Epithelial cell of proximal tubule (primary cell): ENCODE measurements around the gene PPP1R14C. TPM values are rescaled to one million over a fixed set of nuclear protein-coding genes. Genes with fewer than 3 reads are reported as not detected.

Source experiments
- DNase-seq: peaks from one replicate; pipeline ENCODE4 v3.0.0-alpha.2; 2011; ENCODE audit warnings: low read depth
- H3K4me3 ChIP-seq: 2 replicates; pipeline ENCODE4 v1.5.1; 2011; ENCODE audit warnings: low read depth, mild to moderate bottlenecking, low read length
- total RNA-seq: library from RNA; depleted of rRNA; stranded (reverse); fragments of >200 nt; gene quantifications from 2 replicates; pipeline ENCODE4 v1.2.3, GENCODE V29; 2015
- TF ChIP-seq, protein P1 (sequence below): conservative IDR thresholded peaks from 2 replicates; pipeline ENCODE4 v1.5.1; 2012; ENCODE audit warnings: low read depth, mild to moderate bottlenecking, low read length

PPP1R14C gene
- total RNA-seq, 1 donor from 2014 or later, result 27.0 TPM

GRCh38 chr6:150261997-150262697 lies 119.3 kb downstream of the PPP1R14C start:
- H3K4me3 ChIP-seq, result no peak overlapping the region
- TF ChIP-seq, protein P1, sequence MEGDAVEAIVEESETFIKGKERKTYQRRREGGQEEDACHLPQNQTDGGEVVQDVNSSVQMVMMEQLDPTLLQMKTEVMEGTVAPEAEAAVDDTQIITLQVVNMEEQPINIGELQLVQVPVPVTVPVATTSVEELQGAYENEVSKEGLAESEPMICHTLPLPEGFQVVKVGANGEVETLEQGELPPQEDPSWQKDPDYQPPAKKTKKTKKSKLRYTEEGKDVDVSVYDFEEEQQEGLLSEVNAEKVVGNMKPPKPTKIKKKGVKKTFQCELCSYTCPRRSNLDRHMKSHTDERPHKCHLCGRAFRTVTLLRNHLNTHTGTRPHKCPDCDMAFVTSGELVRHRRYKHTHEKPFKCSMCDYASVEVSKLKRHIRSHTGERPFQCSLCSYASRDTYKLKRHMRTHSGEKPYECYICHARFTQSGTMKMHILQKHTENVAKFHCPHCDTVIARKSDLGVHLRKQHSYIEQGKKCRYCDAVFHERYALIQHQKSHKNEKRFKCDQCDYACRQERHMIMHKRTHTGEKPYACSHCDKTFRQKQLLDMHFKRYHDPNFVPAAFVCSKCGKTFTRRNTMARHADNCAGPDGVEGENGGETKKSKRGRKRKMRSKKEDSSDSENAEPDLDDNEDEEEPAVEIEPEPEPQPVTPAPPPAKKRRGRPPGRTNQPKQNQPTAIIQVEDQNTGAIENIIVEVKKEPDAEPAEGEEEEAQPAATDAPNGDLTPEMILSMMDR, result no peak
- no peak for DNase-seq

- DNase-seq, result no peak
- TF ChIP-seq, protein P1, result no peak
These were observed 121.0 kb downstream of the PPP1R14C start for GRCh38 chr6:150263765-150264404.

DNA sequence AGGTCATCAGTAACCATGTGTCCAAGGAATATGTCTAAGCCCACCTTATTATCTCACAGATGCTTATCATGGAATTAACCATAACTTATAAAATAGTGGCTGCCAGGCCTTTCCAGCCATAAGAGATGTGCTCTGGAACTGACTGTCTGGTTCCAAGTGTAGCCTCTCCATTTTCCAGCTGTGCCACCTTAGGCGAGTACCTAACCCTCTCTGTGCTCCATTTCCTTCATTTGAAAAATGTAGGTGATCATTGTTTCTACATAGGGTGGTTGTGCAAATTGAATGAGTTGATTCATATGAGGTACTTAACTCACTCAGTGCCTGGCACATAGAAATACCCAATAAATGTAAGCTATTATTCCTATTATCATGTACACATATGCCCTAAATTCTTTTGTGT lies 123.5 kb downstream of the PPP1R14C start:
- DNase-seq, result no peak
- no peak overlapping the region for H3K4me3 ChIP-seq
- TF ChIP-seq, protein P1, result no peak

More at GRCh38 chr6:150263765-150264404, 121.0 kb downstream of the PPP1R14C start:
- no peak overlapping the region for H3K4me3 ChIP-seq

DNA sequence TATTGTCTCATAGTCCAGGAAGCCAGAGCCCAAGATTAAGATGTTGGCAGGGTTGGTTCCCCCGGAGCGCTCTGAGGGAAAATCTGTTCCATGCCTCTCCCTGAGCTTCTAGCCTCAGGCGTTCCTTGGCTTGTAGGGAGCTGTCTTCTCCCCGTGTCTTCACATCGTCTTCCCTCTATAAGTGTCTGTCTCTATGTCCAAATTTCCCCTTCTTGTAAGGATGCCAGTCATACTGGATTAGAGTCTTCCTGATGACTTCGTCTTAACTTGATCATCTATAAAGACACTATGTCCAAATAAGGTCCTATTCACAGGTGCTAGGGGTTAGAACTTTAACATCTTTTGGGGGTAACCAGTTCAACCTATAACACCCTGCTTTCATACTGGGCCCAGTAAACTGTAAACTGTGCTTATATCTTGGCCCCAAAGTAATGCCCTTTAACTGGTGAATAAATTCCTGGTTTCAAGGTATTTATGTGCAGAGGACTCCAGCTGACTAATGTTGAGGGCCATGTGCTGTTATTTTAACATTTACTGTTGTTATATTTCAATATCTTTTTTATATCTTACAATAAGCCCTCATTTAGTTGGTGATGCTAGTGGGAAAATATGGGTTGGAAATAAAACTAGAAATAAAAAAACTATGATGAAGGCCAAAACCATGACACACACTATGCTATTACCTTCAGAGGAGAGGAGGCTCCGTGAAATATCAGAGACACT lies 124.3 kb downstream of the PPP1R14C start:
- no peak for DNase-seq
- H3K4me3 ChIP-seq, result no peak overlapping the region
- TF ChIP-seq, protein P1, result no peak

- H3K4me3 ChIP-seq, result no peak overlapping the region
- TF ChIP-seq, protein P1, result no peak
- no peak for DNase-seq
These were observed 125.1 kb downstream of the PPP1R14C start for GRCh38 chr6:150267686-150268561.

DNA sequence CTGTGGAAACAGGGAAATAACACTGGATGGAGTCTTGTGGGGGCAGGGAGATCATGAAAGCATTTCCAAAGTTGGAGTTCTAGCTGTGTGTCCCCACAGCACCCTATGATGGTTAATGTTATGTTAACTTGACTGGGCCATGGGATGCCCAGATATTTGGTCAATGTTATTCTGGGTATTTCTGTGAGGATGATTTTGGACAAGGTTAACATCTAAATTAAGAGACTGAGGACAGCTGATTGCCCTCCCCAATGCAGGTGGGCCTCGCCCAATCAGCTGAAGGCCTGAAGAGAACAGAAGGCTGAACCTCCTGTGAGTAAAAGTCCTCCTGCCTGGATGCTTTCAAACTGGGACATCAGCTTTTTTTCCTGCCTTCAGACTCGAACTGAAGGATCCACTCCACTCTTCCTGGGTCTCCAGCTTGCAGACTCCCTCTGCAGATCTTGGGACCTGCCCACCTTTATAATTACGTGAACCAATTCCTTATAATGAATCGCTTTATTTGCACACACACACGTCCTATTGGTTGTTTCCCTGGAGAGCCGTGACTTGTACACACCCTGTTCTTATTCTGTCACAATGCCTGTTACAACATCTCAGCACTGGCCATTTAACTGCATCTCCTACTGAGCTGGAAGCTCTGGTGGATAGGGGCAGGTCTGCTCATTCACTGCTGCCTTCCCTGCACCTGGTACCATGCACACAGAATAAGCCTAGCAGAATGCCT lies 126.4 kb downstream of the PPP1R14C start:
- no peak for DNase-seq
- no peak overlapping the region for H3K4me3 ChIP-seq
- TF ChIP-seq, protein P1, result no peak
